Measurements from ENCODE around the gene USP3.
"Not testable (repeated sequence)": the region's sequence is repeated elsewhere in the genome, so short reads cannot be mapped to it uniquely, and the experiment has no call there.

Gene USP3

DNA sequence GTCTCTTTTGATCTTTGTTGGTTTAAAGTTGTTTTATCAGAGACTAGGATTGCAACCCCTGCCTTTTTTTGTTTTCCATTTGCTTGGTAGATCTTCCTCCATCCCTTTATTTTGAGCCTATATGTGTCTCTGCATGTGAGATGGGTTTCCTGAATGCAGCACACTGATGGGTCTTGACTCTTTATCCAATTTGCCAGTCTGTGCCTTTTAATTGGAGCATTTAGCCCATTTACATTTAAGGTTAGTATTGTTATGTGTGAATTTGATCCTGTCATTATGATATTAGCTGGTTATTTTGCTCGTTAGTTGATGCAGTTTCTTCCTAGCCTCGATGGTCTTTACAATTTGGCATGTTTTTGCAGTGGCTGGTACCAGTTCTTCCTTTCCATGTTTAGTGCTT, 116.4 kb downstream of the USP3 start:
- DNase-seq: not testable (repeated sequence)

DNA sequence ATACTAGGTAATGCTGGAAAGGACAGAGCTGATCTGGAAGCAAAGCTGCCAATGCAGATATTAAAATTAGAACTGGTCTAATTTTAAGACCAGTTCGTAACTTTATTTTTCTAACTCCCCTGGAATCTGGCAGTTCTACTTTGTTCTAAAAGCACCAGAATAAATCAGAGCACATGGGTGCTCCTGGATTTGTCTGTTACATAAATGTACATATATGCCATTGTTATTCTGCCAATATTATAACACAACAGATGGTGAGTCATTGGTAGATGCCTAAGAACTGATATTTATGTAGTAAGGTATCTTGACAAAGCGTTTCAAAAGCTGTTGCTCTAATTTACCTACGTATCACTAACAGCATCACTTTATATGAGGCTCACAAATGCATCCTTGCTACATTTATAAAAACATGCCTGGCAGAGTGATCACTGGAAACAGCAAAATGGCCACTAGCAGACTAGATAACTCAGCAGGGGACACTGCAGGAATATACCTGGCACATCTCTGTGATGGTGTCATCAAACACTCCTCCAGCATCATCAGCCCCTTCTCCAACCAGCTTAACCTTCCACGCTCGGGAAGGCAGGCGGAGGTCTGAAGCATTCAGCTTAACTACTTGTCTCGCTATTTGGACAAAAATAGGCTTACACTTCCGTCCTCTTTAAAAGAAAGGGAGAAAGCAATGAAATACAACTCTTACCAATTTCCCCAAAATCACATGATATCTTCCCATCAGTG, 119.0 kb downstream of the USP3 start:
- no peak for DNase-seq

DNA sequence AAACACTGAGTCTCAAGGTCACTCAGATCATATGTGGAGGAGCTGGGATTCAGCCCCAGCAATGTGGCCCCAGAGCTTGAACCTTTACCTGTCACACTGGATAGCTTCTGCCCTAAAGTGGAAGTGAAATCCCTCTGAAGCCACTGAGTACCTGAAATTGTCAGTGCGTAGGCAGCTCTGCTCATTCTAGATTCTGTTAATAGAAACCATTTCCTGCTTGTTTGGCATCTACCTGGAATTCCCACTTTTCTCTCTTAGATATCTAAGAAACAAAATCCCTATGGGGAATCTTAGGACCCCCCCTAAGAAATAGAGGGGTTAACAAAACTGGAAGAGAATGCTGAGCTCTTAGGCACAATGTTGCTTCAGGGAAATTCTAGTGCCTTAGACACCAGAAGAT, 122.6 kb downstream of the USP3 start:
- no peak for DNase-seq

DNA sequence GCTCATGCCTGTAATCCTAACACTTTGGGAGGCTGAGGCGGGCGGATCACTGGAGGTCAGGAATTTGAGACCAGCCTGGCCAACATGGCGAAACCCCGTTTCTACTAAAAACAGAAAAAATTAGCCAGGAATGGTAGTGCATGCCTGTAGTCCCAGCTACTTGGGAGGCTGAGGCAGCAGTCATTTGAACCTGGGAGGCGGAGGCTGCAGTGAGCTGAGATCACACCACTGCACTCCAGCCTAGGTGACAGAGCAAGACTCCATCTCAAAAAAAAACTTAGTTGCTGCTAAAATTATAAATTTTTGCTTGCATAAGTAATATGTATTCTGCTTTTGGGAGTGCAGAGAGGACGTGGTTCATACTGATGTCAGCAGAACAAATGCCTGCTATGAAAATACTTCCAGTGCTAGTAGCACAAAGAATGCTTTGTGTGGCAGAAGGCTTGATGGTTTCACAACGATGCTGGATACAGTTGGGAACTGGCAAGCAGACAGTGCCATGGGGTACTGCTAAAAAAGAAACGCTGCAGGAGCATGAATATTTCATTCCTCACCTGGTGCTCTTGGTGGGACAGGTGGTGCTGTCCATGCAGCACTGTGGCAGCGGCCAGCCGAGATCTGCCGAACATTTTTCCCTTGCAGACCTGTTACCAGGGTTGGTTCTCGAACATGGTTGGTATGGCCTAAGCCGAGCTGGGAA, 123.9 kb downstream of the USP3 start:
- DNase-seq: no peak

DNA sequence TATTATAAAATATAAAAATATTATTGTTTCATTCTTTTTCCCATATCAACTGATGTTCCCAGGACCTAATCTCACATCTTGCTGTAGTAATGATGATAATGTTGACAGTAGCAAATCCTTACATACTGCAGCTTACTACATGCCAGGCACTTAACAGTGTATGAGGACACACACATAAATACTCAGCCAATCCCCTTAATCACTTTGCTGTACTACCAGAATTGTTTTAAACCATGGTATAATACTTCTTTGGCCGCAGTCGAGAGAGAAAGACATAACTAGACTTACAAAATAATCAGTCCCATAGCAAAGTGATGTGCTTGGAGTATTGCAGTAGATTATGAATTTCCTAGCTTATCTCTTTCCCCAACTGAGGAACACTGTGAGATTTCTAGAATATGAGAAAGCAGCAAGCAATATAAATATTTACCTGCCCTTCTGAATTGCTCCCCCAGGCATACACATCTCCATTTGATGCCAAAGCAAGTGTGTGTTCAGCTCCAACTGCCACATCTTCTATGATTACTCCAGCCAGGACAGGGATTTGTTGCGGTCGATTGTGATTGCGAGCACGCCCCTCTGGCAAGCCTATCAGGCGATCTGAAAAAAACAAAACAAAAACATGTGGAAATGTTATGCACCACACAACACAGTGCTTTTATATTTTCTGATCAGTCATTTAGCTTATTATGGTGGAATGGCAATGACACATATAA, 125.8 kb downstream of the USP3 start:
- no peak for DNase-seq

DNA sequence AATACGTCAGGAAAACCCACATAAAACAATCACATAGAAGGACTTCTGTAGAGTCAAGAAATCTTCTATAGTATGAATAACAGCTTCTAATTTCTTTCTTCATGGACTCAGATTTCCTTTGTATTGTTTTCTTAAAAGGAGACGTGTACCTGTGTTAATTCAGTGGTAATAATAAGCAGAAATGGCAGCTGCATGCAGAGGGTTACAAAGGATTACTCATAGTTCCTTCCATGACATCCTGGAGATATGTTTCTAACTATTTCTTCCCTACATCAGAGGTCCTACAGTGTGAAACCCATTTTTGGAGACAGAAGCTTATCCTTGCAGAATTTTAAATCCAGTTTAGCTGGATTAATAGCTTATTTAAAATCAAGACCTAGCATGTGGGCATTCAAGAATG, 128.9 kb downstream of the USP3 start:
- DNase-seq: no peak

DNA sequence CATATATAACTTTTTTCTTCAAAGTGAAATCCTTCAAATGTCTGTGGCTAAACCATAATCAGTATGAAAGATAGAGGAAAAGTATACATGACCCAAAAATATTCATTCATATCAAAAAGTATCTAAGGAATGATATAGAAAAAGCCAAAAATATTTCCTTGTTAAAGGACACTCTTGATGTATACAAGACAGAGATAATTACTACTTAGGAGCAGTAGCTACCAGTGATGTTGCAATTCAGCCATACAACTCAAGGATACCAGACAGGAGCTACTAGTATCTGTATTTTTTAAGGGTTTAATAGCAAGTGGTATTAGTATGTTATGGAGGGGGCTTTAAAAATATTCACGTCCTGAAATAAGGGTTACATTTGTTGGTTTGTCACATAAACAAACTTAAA, 129.8 kb downstream of the USP3 start:
- DNase-seq: no peak

DNA sequence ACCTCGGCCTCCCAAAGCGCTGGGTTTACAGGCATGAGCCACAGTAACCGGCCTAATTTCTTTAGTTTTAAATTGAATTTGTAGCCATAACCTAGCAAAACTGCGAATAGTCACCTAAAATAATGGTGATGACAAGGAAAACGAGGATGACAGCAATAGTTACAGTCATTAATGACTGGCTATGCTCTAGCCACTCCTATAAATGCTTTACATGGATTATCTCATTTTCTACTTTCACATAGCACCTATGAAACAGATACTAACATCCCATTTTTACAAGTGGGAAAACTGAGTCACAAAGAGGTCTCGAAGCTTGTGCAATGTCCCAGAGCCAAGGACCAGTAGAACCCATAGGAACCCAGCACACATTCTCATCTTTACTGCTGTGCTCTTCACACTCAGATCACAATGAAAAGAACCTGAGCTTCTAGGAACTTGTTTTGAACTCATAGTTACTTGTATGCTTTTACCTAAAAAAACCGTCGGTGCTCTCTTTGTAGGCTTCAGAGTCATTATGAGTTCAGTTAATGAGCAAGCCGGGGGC, 132.2 kb downstream of the USP3 start:
- no peak for DNase-seq

DNA sequence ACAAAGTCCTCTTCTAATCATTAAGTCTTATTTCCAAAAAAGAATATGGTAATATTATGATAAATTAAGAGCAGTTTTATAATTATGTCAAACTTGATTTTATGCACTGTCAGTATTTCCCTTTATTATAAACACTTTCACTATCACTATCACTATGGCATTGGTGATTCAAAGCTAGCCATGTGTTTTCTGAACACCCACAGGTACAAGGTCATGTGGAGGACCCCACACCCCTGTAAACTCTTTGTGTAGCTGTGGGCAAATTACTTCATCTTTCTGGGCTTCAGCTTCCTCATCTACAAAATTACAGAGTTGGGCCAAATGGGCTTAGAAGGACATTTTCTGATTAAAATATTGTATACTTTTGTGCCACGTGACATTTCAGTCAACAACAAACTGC, 134.4 kb downstream of the USP3 start:
- no peak for DNase-seq

DNA sequence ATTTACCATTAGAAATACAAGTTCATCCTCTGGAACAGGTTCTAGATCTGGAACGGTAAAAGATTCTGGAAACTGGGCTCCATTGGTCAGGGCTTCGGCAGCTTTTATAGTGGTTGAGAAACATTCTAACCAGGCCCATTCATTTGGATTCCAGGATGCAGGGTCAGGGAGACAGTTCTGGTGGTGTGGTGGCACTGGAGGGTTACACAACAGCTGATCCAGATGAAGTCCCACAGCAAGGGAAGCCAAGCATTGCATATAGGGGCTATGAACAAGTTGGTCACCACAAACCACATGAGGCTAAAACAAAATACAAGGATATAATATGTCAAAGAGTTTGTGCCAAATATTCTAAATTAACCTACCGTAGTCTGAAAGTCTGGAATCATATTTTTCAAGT, 135.8 kb downstream of the USP3 start:
- DNase-seq: no peak

All from NCI-H187 (cell line).